Progenitor cell of endocrine pancreas (in vitro differentiated cells): ENCODE measurements around the gene BCAS3. TPM values are rescaled to one million over a fixed set of nuclear protein-coding genes. Genes with fewer than 3 reads are reported as not detected.

Source experiments
- DNase-seq: peaks from one replicate; pipeline ENCODE4 v3.0.0; 2021; ENCODE audit warnings: low spot score; ENCODE audit not compliant: unreplicated experiment
- H3K27ac Mint-ChIP-seq: 2 replicates; pipeline ENCODE4 v1.8.0; 2021; ENCODE audit warnings: mild to moderate bottlenecking, moderate library complexity, mixed read lengths
- H3K27me3 Mint-ChIP-seq: 2 replicates; pipeline ENCODE4 v1.8.0; 2021; ENCODE audit warnings: mixed read lengths
- H3K36me3 Mint-ChIP-seq: 2 replicates; pipeline ENCODE4 v1.8.0; 2022; ENCODE audit warnings: mixed read lengths; ENCODE audit not compliant: insufficient read depth
- H3K4me1 Mint-ChIP-seq: 2 replicates; pipeline ENCODE4 v1.8.0; 2021; ENCODE audit warnings: low read depth, mixed read lengths
- H3K4me3 Mint-ChIP-seq: 2 replicates; pipeline ENCODE4 v1.8.0; 2021; ENCODE audit warnings: low read depth, mild to moderate bottlenecking, moderate library complexity, mixed read lengths
- H3K9me3 Mint-ChIP-seq: 2 replicates; pipeline ENCODE4 v1.8.0; 2021; ENCODE audit warnings: low read depth, mixed read lengths
- total RNA-seq: library from RNA; stranded (reverse); gene quantifications from 2 replicates; pipeline ENCODE4 v1.2.1, GENCODE V29; 2021
- TF ChIP-seq, protein P1 (sequence below): fragments of 200-600 bp; sonication (generic); IDR thresholded peaks from one replicate; pipeline ENCODE4 v1.5.0; 2021; ENCODE audit warnings: antibody characterized with exemption, mild to moderate bottlenecking; ENCODE audit not compliant: unreplicated experiment

BCAS3 gene
- total RNA-seq, 1 donor from 2014 or later, result 36.1 TPM

DNA sequence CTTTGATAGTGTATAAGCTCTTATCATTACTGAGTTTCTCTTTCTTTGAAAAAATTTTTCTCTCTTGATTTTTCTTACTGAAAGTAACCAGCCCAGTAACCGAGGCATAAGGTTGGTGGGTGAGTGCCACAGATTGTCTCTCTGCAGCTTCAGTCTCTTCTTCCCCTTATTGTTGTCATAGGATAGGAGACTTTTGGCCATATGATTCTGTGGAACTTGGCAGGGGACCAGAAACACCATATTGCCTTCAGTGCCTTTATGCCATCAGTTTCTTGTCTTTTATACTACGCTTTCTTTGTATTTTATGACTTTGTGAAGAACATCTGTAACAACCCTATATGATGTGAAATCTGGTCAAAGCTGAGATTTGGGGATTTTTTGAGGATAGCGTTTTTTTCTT, 380.4 kb downstream of the BCAS3 start:
- no peaks in the 10 kb centered on the region for H3K27me3 Mint-ChIP-seq
- no peak overlapping the region for H3K27ac Mint-ChIP-seq
- TF ChIP-seq, protein P1, sequence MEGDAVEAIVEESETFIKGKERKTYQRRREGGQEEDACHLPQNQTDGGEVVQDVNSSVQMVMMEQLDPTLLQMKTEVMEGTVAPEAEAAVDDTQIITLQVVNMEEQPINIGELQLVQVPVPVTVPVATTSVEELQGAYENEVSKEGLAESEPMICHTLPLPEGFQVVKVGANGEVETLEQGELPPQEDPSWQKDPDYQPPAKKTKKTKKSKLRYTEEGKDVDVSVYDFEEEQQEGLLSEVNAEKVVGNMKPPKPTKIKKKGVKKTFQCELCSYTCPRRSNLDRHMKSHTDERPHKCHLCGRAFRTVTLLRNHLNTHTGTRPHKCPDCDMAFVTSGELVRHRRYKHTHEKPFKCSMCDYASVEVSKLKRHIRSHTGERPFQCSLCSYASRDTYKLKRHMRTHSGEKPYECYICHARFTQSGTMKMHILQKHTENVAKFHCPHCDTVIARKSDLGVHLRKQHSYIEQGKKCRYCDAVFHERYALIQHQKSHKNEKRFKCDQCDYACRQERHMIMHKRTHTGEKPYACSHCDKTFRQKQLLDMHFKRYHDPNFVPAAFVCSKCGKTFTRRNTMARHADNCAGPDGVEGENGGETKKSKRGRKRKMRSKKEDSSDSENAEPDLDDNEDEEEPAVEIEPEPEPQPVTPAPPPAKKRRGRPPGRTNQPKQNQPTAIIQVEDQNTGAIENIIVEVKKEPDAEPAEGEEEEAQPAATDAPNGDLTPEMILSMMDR, result no peak
- H3K9me3 Mint-ChIP-seq, result no peaks in the 10 kb centered on the region
- H3K36me3 Mint-ChIP-seq, result peaks cover 1% of the 10 kb centered on the region
- H3K4me1 Mint-ChIP-seq, result peaks cover 9% of the 10 kb centered on the region
- H3K4me3 Mint-ChIP-seq, result no peak overlapping the region
- no peak for DNase-seq

DNA sequence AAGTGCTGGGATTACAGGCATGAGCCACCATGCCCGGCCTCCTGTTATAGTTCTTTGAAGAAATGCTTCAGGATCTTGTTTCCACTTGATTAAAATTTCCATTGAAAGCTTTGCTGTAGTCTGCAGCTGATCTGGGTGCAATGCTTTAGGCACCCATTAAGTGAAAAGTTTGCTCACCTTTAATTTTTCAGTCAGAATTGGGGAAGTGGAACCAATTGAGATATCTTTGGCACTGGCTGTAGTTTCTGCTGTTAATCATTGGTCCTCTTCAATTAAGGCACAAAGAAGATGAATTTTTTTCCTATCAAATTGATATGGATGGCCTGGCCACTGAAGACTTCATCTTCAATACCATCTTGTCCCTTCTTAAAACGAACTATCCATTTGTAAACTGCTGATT, 385.9 kb downstream of the BCAS3 start:
- TF ChIP-seq, protein P1, result no peak
- no peak overlapping the region for H3K27ac Mint-ChIP-seq
- H3K27me3 Mint-ChIP-seq, result no peaks in the 10 kb centered on the region
- no peaks in the 10 kb centered on the region for H3K36me3 Mint-ChIP-seq
- DNase-seq, result no peak
- H3K4me3 Mint-ChIP-seq, result no peak overlapping the region
- H3K9me3 Mint-ChIP-seq, result no peaks in the 10 kb centered on the region
- peaks cover 19% of the 10 kb centered on the region for H3K4me1 Mint-ChIP-seq

DNA sequence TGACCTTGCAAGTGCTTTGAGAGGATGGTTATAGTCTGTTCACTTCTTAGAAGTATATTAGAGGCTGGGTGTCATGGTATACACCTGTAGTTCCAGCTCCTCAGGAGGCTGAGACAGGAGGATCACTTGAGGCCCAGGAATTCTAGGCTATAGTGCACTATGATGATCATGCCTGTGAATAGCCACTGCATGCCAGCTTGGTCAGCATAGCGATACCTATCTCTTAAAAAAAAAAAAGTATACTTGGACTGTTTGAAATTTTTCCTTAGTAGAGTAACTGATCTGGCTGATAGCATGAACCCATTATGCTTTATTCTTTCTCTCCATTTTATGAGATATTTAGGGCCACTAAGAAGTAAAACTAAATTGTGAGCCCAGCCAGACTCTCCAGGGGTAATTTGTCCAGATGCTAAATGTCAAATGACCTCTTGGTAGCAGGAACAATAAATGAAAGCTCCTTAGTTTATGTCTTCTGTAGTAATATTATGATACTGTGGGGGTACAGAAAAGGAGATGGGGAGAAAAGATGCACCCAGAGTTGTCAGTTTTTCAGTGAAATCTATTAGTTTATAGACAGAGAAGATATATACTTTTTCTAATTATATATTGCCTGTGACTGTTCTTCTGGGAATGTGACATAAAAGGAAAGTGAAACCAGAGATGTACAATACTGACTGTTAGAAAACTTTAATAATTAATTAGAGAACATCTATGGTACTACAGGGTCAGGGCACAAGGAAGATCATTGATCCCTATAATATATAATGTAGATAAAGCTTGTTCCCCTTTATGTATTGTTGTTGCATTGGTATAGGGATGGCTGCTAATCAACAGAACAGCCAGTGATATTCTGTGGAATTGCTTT, 386.7 kb downstream of the BCAS3 start:
- no peaks in the 10 kb centered on the region for H3K27me3 Mint-ChIP-seq
- peaks cover 2% of the 10 kb centered on the region for H3K36me3 Mint-ChIP-seq
- H3K4me3 Mint-ChIP-seq, result no peak overlapping the region
- H3K4me1 Mint-ChIP-seq, result peaks cover 19% of the 10 kb centered on the region
- peaks cover 4% of the 10 kb centered on the region for H3K9me3 Mint-ChIP-seq
- no peak overlapping the region for H3K27ac Mint-ChIP-seq
- no peak for DNase-seq
- TF ChIP-seq, protein P1, result no peak

DNA sequence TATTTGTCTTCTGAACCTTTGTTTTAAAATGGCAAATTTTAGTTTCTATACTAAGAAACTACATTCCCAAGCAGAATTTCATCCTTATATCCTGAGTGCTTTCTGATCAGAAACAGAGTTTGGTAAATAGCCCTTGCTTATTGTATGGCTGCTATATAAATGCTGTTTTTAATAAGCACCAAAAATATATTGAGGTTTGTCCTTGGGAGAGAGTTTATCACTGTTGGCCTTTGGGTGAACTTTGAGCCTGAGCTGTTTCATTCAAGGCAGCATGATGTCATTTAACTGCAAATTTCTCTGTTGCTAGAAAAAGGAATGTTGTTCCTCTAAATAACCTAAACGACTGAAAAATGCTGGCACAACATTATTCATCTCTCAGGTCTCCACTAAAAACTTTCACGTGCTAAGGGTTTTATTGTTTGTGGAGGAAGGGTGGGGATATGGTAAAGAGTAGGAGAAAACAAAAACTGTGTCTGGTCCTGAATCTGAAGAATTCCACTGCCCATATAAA, 387.7 kb downstream of the BCAS3 start:
- H3K36me3 Mint-ChIP-seq, result peaks cover 2% of the 10 kb centered on the region
- peaks cover 19% of the 10 kb centered on the region for H3K4me1 Mint-ChIP-seq
- peak overlapping the region; percentile 93 for H3K27ac Mint-ChIP-seq
- TF ChIP-seq, protein P1, result no peak
- no peaks in the 10 kb centered on the region for H3K27me3 Mint-ChIP-seq
- peaks cover 4% of the 10 kb centered on the region for H3K9me3 Mint-ChIP-seq
- DNase-seq, result no peak
- H3K4me3 Mint-ChIP-seq, result peak overlapping the region; percentile 16

DNA sequence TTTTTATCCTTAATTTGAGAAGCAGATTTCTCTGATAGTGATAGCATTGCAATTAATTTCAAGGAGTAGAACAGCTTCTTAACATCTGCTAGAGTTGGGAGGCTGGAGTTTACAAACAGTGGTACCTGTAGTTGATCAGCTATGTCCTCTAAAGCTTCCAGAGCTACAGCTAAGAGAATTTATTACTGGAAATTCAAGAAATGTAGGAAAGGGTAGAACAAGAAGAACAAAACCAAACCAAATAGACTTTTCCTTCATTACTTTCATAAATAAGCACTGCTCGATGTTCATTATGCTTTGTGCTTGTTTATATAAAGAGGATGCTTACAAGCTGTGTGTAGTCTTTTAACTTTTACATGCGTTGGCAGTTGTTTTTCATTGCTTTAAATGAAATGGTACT, 388.4 kb downstream of the BCAS3 start:
- no peak overlapping the region for H3K27ac Mint-ChIP-seq
- TF ChIP-seq, protein P1, result no peak
- no peak for DNase-seq

More for the DNA sequence above, 388.4 kb downstream of the BCAS3 start:
- no peaks in the 10 kb centered on the region for H3K27me3 Mint-ChIP-seq
- peaks cover 2% of the 10 kb centered on the region for H3K36me3 Mint-ChIP-seq
- no peak overlapping the region for H3K4me3 Mint-ChIP-seq
- peaks cover 24% of the 10 kb centered on the region for H3K4me1 Mint-ChIP-seq
- peaks cover 4% of the 10 kb centered on the region for H3K9me3 Mint-ChIP-seq
